BE2C (cell line): ENCODE measurements around the gene HNRNPUL1.

Source experiments
- DNase-seq: peaks from one replicate; pipeline ENCODE4 v3.0.0-alpha.2; 2020
- H3K27me3 ChIP-seq: fragments of 250-450 bp; sonication (Bioruptor Pico); 2 replicates; pipeline ENCODE4 v1.5.1; 2020; ENCODE audit warnings: mild to moderate bottlenecking
- H3K36me3 ChIP-seq: fragments of 250-450 bp; sonication (Bioruptor Pico); 2 replicates; pipeline ENCODE4 v1.5.1; 2020; ENCODE audit warnings: mild to moderate bottlenecking
- H3K4me1 ChIP-seq: fragments of 250-450 bp; sonication (Bioruptor Pico); 2 replicates; pipeline ENCODE4 v1.5.1; 2020
- H3K4me3 ChIP-seq: 2 replicates; pipeline ENCODE4 v1.5.1; 2011; ENCODE audit warnings: low read depth, low read length
- H3K9me3 ChIP-seq: fragments of 250-450 bp; sonication (Bioruptor Pico); 2 replicates; pipeline ENCODE4 v1.5.1; 2020
- TF ChIP-seq, protein P1 (sequence below): IDR thresholded peaks from 2 replicates; pipeline ENCODE4 v1.5.1; 2012; ENCODE audit warnings: mild to moderate bottlenecking, low read depth, low read length

HNRNPUL1 gene

DNA sequence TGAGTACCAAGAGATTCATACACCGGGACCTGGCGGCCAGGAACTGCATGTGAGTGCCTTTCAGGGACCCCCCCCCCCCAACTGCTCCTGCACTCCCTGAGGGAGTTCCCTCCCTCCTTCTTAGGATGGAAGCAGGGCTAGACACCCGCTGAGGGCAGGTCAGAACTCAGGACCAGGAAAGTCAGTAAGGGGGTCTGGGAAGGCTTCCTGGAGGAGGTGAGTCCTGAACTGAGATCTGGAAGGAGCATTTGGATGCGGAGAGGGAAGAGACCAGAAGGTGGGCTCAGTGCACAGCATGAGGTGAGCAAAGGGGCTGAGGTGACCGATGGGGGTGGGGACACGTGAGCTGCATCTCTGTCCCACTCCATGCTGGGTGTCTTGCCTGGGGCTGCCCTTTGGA lies 10.5 kb upstream of the HNRNPUL1 start:
- Histone ChIP-seq H3K4me3 (no peak overlapping the region), H3K36me3 (no peaks in the 10 kb centered on the region), H3K27me3 (peaks cover 10% of the 10 kb centered on the region)

DNA sequence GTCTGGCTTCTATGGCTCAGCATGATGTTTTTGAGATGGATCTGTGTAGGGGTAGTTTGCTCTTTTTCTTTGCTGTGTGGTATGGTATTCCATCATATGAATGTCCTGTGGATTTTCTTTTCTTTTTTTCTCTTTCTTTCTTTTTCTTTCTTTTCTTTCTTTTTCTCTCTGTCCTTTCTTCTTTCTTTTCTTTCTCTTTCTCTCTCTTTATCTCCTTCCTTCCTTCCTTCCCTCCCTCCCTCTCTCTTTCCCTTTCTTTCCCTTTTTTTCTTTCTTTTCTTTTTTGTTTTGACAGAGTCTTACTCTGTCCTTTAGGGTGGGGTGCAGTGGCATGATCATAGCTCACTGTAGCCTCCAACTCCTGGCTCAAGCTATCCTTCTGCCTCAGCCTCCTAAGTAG lies 9.0 kb upstream of the HNRNPUL1 start:
- no peak overlapping the region for H3K4me3 ChIP-seq
- DNase-seq = no peak
- H3K4me1 ChIP-seq = no peaks in the 10 kb centered on the region
- H3K9me3 ChIP-seq = no peaks in the 10 kb centered on the region
- TF ChIP-seq, protein P1, sequence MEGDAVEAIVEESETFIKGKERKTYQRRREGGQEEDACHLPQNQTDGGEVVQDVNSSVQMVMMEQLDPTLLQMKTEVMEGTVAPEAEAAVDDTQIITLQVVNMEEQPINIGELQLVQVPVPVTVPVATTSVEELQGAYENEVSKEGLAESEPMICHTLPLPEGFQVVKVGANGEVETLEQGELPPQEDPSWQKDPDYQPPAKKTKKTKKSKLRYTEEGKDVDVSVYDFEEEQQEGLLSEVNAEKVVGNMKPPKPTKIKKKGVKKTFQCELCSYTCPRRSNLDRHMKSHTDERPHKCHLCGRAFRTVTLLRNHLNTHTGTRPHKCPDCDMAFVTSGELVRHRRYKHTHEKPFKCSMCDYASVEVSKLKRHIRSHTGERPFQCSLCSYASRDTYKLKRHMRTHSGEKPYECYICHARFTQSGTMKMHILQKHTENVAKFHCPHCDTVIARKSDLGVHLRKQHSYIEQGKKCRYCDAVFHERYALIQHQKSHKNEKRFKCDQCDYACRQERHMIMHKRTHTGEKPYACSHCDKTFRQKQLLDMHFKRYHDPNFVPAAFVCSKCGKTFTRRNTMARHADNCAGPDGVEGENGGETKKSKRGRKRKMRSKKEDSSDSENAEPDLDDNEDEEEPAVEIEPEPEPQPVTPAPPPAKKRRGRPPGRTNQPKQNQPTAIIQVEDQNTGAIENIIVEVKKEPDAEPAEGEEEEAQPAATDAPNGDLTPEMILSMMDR = no peak
- H3K36me3 ChIP-seq = no peaks in the 10 kb centered on the region
- H3K27me3 ChIP-seq = peaks cover 13% of the 10 kb centered on the region

More for the DNA sequence above, 10.5 kb upstream of the HNRNPUL1 start:
- TF ChIP-seq, protein P1 = no peak
- no peak for DNase-seq
- Histone ChIP-seq H3K4me1 (no peaks in the 10 kb centered on the region), H3K9me3 (no peaks in the 10 kb centered on the region)

DNA sequence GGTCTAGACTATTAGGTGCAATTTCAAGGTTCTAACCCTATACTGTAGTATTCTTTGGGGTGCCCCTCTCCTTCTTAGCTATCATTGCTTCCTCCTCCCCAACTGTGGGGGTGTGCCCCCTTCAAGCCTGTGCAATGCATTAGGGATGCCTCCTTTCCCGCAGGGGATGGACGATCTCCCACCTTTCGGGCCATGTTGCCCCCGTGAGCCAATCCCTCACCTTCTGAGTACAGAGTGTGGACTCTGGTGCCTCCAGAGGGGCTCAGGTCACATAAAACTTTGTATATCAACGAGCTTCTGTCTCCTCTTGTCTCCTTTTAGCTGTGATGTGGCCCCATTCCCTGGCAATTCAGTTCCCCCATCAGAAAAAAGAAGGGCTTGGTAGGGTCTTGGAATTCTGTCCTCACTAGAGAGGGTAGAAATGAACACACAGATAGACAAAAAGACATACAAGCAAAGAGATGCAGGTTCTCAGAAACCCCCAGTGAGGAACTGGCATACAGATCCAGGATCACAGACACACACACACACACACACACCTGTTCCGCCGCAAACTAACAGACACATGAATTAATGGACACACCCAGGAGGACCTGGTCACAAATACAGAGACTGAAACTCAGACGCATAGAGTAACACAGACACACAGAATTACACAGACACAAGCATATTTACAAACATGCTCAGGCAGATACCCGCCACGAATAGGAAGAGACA lies 2.5 kb upstream of the HNRNPUL1 start:
- TF ChIP-seq, protein P1 = no peak

DNA sequence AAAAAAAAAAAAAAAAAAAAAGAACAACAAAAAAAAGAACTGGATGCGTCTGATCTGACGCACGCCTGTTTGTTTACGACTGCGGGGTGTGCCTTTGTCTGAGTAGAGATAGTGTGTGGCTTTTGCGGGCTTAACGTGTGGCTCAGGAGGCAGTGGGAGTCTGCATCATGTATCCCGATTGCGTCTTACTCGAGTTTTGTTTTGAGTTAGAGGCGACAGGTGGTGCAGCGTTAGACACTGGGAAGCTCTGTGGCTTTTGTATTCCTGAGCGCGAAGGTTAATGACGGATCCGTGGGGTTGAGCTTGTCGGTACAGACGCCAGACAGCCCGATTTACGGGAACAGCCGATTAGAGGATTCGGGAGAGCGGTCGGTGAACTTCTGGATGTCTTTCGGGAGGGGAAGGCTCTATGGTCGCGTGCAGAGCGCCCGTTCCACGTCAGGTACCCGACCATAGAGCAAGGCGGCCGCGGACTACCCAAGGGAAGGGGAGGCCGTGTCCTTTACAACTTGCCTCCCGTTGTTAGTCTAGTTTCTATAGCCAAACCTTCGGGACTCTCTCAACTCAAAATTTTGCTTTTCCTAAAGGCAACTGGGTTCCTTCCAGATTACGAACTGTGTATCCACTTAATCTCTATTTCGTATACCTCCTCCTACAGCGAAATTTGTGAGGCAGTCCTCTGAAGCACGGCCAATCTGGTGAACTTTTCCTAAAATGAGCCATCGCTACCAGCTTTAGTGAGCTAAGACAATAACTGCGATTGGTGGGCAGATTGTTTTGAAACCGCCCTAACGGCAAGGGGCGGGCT lies 926 bp upstream of the HNRNPUL1 start:
- TF ChIP-seq, protein P1 = no peak
- H3K4me3 ChIP-seq = peak overlapping the region; percentile 83
- peaks cover 8% of the 10 kb centered on the region; the same call in 1 of the 2 replicates for H3K27me3 ChIP-seq
- no peaks in the 10 kb centered on the region for H3K4me1 ChIP-seq
- no peaks in the 10 kb centered on the region for H3K9me3 ChIP-seq
- DNase-seq = peak; percentile 55
- H3K36me3 ChIP-seq = peaks cover 26% of the 10 kb centered on the region

More for the DNA sequence above, 2.5 kb upstream of the HNRNPUL1 start:
- Histone ChIP-seq H3K9me3 (no peaks in the 10 kb centered on the region), H3K4me3 (peak overlapping the region; percentile 83), H3K4me1 (no peaks in the 10 kb centered on the region), H3K27me3 (peaks cover 12% of the 10 kb centered on the region), H3K36me3 (peaks cover 11% of the 10 kb centered on the region)
- DNase-seq = no peak

DNA sequence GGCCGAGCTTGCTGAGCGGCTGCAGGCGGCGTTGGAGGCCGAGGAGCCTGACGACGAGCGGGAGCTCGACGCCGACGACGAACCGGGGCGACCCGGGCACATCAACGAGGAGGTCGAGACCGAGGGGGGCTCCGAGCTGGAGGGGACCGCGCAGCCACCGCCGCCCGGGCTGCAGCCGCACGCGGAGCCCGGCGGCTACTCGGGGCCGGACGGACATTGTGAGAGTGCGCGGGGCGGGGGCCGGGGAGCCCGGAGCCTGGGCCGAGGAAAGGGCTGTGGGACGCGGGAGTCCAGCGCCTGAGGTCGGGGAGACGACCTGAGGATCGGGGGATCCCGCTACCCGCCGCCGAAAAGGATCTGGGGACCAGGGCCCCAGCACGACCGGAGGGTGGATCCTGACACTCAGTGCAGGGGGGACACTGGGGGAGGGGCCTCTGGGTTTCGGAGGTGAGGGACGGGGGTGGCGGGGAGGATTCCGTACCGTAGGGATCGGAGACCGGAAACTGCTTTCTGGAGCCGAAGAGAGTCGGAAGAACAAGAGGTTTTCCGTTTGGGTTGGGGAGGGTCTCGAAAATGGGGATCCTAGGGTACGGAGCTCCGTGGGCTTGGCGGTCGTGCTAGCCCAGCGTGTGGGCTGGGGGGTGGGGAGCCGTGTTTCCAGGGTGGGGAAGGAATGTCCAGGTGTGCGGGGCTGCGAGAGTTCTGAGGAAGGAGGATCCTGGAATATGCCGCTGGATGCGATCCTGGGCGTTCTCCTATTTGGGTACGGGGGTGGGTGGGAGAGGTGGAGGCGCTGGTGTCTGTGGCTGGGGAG lies 616 bp downstream of the HNRNPUL1 start:
- peak; percentile 57 for DNase-seq
- H3K9me3 ChIP-seq = no peaks in the 10 kb centered on the region
- 0 out of 2 replicates have a peak, but pooled peaks cover 4% of the 10 kb centered on the region for H3K27me3 ChIP-seq
- H3K4me1 ChIP-seq = no peaks in the 10 kb centered on the region
- H3K4me3 ChIP-seq = peak overlapping the region; percentile 94
- H3K36me3 ChIP-seq = peaks cover 42% of the 10 kb centered on the region
- TF ChIP-seq, protein P1 = no peak
